Keratinocyte (primary cell): ENCODE measurements around the gene RIPK1.

ENCODE experiments used
- CTCF ChIP-seq, 3 experiments: IDR thresholded peaks in 1 of 3; conservative IDR thresholded peaks in 1 of 3; optimal IDR thresholded peaks in 1 of 3; 2 replicates in 2 of 3; 3 replicates in 1 of 3; pipeline versions ENCODE3 to v1.5.1; 2011; ENCODE audit warnings: low read length in 3 of 3, mild to moderate bottlenecking in 3 of 3, moderate library complexity in 2 of 3, control low read depth in 1 of 3, inconsistent platforms in 1 of 3; ENCODE audit not compliant: insufficient read depth in 2 of 3; ENCODE audit errors: extremely low read depth in 1 of 3
- EZH2 ChIP-seq: IDR thresholded peaks from one replicate; pipeline ENCODE4 v1.6.1; 2012; ENCODE audit warnings: inconsistent platforms, mild to moderate bottlenecking, low read length, moderate library complexity

- TF ChIP-seq CTCF (optimal IDR thresholded peaks at IDR 0.05 in 1 of 3, IDR thresholded peaks at IDR 0.05 in 1 of 3, conservative IDR thresholded peaks at IDR 0.05 in 1 of 3; ENCODE audit: extremely low read depth in 1 of 3, insufficient read depth in 2 of 3, low read length in 3 of 3) (no peak), EZH2 (no peak)
Observed at GRCh38 chr6:3033652-3034051, 34.6 kb upstream of the RIPK1 start.
